ENCODE data around the gene VPS16.
"Not testable (repeated sequence)": the region's sequence is repeated elsewhere in the genome, so short reads cannot be mapped to it uniquely, and the experiment has no call there.

The VPS16 gene

DNA sequence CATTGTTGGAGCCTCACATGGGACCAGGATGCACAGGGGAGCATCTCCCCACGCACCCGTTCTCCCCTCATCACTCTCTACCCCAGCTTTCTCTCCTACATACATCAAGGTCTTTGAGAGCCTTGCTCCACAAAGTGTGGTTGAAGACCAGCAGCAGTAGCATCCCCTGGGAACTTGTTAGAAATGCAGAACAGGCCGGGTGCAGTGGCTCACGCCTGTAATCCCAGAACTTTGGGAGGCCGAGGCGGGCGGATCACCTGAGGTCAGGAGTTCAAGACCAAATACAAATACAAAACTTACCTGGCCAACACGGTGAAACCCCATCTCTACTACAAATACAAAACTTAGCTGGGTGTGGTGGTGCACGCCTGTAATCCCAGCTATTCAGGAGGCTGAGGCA is 32.6 kb upstream of the VPS16 start:
- not testable (repeated sequence) for DNase-seq

DNA sequence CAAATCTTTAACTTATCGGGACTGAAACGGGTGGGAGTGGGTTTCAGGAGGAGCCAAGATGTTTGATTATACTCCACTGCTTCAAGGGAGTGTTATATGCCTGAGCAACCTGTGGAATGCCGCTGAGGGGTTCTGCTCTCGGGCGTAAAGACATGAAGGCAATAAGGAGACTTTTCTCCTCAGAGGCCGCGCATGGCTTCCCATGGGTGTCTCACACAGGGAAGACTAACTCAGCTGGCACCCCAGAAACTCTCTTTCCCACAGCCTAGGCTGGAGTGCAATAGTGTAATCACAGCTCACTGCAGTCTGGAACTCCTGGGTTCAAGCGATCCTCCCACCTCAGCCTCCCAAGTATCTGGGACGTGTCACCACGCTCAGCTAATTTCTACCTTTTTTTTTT is 30.9 kb upstream of the VPS16 start:
- DNase-seq, result no peak

DNA sequence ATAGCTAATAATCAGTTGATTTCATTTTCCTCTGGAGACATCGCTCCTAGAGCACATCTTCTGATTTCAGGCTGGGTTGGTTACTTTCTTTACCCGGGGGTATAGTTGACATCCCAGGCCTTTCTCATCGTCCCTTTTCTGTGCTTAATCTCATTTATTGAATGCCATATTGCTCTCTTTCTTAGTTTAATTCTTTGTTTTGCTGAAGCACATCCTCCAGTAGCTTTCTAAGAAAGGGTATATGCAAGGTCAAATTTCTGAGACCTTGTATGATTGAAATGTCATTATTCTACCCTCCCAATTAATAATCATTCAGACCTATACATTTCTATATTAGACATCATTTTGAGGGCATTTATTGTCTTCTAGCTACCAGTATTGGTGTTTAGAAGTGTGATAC is 28.4 kb upstream of the VPS16 start:
- no peak for DNase-seq

DNA sequence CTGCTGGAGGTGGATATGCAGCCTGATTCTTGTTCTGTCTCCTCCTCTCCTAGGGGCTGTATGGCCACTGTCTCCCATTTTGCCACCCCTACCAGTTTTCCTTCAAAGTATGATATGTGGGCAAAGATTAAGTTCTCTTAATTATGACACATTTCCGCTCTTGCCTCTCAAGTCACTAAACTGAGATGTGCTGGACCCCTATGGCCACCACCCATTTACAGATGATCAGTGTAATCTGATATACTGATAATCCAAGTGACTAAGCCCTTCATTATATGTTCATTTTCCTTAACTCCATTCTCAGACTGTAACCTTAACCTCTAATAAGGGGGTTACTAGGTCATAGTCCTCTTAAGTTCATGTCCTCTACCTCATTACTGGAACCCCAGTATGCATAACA is 26.5 kb upstream of the VPS16 start:
- no peak for DNase-seq

DNA sequence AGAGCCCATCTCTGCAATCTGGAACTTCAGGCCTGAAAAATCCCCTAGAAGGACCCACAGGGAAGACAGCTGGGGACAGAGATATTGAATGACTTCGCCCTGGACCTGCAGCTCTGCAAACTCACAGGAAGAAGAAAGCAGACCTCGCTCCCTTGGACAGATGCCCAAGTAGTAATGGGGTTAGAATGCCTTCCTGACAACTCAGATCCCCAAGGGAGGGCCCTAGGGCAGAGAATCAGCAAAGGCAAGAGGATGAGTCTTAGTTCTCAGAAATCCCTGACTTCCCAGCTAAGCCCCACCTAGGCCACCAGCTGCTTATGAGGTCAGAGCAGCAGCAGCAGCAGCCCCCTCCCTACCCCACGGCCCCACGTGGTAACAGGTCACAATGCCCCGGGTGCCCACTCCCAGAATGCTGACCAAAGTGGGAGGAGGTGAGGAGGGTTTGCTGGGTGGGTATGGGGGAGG is 25.9 kb upstream of the VPS16 start, which contains the start of gene C20orf141:
C20orf141 (plus strand) TSS at position 401 of the 465 bp plus-strand sequence. CDS start 198 bp downstream, outside the sequence.
- DNase-seq, result no peak

DNA sequence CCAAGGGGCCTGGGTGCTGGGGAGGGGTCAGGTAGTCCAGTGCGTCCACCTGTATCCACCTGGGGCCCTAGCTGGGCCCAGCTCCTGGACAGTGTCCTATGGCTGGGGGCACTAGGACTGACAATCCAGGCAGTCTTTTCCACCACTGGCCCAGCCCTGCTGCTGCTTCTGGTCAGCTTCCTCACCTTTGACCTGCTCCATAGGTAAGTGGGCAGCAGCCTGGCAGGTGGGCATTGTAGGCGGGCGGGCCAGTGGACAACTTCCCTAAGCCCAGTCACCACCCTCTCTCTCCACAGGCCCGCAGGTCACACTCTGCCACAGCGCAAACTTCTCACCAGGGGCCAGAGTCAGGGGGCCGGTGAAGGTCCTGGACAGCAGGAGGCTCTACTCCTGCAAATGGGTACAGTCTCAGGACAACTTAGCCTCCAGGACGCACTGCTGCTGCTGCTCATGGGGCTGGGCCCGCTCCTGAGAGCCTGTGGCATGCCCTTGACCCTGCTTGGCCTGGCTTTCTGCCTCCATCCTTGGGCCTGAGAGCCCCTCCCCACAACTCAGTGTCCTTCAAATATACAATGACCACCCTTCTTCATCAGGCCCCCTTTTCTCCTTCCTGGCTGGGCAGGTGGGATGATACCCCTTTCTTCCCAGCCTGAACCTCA is 25.2 kb upstream of the VPS16 start:
- no peak for DNase-seq

DNA sequence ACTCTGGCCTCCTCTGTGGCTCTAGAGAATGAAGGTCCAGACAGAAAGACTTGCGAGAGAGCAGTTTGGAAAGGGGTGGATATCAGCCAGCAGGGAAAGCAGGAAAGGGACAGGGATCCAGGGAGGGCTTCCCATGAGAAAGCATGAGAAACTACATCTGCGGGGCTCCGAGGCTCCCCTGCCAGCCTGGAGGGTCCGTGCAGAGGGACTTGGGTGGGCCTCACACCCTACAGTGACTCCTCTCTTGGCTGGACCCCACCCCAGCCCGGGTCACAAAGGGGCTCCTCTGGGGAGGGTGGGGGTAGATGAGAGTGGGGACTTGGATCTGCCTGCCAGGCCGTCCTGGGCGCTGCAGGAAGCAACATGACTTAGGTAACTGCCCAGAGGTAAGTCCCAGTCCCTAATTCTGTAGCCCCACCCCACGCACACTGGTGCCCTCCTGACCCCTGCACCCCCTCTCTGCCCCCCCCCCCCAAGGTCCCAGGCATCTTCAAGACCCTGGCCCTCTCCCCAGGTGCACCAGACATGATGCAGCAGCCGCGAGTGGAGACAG is 24.4 kb upstream of the VPS16 start, which contains the start of gene TMEM239:
TMEM239 (plus strand) TSS at position 335 of the 553 bp plus-strand sequence; CDS start at position 526, 191 bp downstream.
- DNase-seq, result no peak

DNA sequence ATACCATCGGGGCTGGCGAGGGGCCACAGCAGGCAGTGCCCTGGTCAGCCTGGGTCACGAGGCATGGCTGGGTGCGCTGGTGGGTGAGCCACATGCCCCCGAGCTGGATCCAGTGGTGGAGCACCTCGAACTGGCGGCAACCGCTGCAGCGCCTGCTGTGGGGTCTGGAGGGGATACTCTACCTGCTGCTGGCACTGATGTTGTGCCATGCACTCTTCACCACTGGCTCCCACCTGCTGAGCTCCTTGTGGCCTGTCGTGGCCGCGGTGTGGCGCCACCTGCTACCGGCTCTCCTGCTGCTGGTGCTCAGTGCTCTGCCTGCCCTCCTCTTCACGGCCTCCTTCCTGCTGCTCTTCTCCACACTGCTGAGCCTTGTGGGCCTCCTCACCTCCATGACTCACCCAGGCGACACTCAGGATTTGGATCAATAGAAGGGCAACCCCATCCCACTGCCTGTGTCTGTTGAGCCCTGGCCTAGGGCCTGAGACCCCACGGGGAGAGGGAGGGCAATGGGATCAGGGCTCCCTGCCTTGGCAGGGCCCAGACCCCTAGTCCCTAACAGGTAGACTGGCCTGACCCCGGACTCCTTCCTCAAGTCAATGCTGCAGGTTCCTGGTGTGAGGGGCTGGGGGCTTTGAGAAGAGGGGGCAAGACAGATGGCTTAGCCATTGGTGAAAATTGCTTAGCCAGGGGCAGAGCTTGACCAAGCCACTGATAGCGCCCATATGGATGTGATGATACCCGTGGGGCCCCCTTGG is 23.8 kb upstream of the VPS16 start:
- DNase-seq, result peak in 1 of 2 experiments; percentile 12

DNA sequence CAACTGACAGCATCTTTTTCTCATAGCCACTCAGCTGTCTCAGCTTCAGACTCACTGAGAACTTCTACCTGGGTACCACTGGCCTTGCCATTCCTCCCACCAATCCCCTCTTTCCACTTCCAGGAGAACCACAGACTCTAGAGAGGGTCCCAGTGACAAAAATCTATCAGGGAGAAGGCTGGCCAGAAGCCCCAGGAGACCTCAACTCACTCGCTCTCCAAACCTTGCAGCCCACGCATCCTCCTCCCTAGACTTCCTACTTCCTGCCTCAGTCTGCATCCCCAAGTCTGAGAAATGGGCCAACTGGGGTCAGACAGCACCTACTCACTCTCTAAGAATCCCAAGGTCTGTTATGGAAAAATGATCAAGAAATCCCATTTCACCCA is 23.2 kb upstream of the VPS16 start:
- no peak for DNase-seq

DNA sequence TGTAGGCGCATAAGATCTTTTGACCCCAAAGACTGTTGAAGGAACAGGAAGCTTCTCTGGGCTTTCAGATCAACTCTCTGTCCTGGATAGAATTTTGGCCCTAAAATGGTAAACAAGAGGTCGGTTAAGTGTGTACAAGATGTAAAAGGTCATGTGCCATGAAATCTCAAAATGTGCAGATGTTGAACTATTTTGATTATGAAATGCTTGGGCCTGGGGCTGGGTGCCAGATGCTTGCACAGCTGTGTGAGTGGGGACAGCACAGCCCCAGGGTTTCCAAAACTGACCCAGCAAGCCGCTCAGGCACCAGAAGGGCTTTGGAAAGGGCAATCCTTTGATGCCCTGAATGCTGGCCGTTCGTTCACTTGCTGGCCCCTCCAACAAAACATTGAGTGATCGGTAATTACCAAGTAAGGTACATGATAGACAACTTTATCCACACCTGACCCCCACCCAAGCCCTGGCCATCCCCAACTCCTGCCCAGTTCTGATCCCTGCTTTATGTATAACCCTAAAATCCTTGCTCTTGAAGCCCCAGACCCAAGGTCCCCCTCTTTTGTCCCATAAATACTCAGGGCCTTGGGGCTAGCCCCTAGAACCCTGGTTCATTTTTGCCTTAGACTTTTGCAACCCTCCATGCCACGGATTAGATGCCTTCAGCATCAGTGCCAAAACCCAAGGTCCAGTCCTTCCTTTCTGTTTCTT is 22.5 kb upstream of the VPS16 start:
- DNase-seq, result no peak

DNA sequence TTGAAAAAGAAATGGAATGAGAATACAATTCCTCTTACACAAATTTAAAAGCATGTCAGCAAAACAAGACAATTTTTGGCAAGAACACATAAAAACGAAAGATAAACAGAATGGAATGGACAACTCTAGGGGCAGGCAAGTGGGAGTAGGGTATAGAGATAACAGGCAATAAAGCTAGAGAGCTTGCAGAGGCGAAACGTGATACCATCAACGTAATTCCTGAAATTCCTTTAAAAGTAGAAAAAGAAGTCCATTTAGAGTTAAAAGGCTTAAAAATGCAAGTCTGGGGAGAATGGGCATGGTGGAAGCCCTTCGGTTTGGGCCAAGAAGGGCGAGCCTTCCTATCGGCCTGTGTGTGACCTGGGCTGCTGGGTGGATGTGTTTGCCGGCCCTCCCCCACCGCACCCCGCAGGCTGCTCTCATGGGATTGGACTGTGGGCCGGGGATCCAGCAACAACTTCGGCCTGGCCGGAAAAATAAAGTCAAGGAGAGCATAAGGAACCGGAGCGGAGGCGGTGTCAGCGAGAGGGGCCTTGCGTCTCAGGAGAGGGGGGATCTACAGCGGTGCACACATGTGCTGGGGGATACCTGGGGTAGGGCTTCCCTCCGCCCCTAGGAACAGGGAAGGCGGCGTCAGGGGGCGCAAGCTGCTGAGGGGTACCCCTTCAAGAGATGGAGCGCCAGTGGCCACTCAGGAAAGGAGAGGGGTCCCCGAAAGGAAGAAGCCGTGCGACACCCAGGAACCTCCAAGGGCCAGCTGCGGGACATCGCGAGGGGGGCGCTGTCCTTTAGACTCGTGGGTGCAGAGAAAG is 20.3 kb upstream of the VPS16 start:
- no peak for DNase-seq

DNA sequence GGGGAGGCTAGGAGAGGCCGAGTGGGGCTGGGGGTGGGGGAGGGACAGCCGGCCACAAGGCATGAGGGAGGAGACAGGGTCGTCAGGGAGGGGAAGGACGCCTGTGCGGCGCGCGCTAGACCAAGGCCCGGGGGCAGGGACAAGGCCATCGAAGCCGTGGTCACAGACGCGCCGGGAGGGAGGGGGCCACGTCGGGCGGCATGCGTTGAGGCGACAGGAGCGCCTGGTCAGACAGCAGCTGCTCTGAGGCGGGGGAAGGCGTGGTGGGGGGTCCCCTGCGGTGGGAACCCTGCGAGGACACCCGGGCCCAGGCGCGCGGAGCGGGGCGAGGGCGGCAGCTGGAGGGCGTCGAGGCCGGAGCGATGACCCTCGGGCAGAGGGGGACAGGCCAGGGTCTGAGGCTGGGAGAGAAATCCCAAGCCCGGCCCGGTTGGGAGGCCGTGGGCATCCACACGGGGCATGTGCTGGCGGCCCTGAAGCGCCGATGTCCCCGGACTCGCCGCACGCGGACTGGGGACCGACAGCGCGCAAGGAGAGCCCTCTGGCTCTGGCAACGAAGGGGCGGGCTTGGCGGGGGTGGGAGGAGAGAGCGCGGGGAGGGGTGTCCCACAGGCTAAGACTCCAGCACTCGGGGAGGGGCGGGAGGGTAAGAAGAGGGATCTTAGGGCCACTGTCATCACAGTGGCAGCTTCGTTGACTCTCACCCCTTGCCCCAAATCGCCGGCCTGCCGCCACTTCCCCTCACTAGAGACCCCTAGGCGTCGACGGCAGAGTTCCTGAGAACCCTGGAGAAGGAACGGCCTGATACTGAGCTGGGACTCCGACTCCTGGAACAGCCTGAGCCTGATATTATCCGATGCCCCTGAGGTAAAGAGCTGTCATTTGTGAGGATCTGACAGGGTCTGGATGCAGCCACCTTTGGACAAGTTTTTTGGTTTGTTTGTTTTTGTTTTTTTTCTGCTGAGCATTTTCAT is 19.4 kb upstream of the VPS16 start:
- no peak for DNase-seq

DNA sequence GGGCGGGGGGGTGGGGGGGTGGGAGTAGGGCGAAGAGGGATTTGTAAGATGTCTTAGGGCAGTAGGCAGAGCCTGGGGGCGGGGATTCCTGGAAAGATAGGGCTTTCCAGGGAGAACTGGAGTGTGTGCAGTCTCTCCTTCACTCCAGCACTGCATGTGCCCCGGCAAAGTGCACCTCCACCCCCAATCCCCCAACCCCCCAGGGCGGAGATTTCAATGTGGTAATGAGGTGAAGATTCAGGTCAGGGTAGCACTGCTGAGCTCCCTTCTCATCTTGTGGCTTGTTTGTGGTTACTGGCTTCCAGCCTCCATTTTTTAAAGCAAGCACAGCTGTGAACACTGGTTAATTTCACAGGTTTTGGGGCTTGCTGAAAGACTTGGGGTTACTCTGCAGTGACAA is 18.5 kb upstream of the VPS16 start:
- no peak for DNase-seq

DNA sequence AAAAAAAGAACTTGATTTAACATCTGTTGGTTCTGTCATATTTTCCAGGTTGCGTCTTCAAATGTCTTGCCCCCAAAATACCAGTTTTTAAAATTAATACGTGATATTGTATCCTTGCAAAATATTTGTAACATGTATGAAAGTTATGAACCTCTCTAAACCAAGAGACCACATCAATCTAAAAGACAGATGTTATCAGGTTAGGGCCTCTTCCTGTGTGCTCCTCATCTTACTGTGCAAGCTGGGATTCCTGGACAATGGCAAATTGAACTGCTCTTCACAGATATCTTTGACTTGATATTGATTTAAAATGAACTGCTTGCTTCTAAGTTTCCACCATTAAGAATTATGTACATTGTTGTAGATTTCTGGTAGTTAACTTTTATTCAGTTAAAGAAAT is 14.8 kb upstream of the VPS16 start:
- no peak for DNase-seq

DNA sequence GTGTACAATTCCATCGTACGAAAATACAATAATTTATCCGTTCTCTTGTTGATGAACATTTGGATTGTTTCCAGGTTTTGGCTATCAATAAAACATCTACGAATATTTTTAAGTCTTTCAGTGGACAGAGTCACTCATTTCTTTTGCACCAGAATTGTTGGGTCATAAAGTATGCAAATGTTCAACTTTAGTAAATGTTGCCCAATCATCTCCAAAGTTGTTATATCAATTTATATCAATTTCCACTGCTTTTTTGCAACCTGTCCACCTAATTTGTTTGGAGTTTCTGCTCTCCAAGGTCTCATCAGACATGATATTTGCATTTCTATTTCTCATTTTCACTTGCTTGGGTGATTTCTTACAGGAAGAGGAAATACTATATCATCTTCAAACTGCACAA is 13.9 kb upstream of the VPS16 start:
- no peak for DNase-seq

DNA sequence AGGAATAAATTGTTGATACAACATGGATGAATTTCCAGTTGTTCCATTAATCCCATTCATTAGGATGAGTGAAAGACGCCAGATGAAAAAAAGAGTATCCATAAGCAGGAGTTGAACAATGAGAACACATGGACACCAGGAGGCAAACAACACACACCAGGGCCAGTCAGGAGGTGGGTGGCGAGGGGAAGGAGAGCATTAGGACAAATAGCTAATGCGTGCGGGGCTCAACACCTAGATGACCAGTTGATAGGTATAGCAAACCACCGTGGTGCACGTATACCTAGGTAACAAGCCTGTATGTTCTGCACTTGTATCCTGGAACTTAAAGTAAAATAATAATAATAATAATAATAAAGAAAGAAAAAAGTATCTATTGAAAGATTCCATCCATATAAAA is 11.2 kb upstream of the VPS16 start:
- no peak for DNase-seq

DNA sequence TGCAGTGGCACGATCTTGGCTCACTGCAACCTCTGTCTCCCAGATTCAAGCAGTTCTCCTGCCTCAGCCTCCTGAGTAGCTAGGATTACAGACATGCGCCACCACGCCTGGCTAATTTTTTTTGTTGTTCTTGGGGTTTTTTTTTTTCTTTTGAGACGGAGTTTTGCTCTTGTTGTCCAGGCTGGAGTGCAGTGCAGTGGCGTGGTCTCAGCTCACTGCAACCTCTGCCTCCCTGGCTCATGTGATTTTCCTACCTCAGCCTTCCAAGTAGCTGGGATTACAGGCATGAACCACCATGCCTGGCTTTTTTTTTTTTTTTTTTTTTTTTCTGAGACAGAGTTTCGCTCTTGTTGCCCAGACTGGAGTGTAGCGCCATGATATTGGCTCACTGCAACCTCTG is 9.3 kb upstream of the VPS16 start:
- not testable (repeated sequence) for DNase-seq

DNA sequence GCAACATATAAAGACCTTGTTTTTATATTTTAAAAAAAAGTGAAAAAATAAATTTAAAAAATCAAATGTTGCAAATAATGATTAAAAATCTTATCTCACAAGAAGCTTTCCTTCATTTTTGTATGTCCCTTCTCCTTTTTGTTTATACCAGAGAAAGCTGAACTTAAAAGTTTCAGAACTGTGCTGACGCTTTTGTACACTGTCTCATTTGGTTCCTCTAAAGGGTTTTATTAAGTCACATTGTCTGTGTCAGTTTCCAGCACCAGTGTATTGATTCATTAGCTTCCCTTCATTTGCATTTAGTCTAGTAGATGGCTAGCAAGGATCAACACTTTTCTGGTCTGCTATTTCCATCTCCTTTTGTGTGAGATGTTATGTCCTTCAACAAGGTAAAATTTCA is 6.8 kb upstream of the VPS16 start:
- no peak for DNase-seq

DNA sequence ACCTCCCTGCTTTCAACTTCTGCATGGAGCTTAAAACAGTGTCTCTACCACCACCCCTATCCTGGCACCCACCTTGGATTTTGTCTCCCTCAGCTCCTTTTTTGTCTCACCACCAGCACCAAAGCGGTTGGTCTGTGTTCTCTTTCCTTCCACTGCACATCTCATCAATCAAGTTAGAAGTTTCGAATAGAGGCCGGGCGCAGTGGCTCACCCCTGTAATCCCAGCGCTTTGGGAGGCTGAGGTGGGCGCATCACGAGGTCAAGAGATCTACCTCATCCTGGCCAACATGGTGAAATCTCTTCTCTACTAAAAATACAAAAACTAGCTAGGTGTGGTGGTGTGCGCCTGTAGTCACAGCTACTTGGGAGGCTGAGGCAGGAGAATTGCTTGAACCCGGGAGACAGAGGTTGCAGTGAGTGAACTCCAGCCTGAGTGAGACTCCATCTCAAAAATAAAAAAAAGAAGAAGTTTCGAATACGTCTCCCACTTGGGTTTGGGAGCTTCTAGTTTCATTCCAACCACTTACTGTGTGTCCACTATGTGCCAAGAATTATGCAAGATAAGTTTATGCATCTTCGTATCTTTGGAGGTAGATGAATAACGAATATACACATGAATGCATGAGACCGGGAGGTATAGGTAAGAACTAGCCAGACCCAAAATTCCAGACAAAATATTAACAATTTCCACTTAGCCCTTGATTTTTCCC is 6.0 kb upstream of the VPS16 start:
- DNase-seq, result no peak

DNA sequence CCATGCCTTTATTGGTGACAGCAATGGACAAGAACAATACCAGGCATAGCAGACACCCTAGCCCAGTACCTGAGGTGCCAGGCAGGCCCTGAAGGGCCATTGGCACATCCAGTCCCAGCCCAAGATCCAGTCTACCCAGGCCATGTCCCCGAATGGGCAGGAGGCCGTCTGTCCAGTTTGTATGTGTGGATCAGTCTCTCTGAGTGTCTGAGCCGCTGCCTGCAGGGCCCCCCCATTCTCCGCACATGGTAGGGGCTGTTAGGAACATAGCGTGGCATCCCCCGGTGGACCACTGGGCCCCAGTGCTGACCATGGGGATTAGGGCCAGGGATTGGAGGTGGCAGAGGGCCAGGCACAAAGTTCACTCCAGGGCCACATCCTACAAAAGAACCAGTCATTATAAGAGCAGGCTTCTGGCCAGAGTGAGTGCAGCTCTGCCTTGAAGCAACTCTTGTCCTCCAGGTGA is 5.2 kb upstream of the VPS16 start:
- no peak for DNase-seq
